Activated T-helper 2 cell treated with anti-CD3 and anti-CD28 coated beads, Interferon-gamma antibody, Interleukin-2, Interleukin-4, amounts not matched to agents 10 μg/mL and 5 μg/mL and 100 μg/mL, durations not matched to agents 14 hours and 24 hours and 36 hours (primary cell): ENCODE results near the gene CD93. TPM values are rescaled to one million over a fixed set of nuclear protein-coding genes. Genes with fewer than 3 reads are reported as not detected.

Source experiments
- DNase-seq: peaks from one replicate; pipeline ENCODE4 v3.0.0; 2021; ENCODE audit warnings: low spot score
- H3K27ac Mint-ChIP-seq: one replicate; pipeline ENCODE4 v1.8.0; 2021; ENCODE audit warnings: mixed read lengths
- H3K27me3 Mint-ChIP-seq: one replicate; pipeline ENCODE4 v1.8.0; 2021; ENCODE audit warnings: low read depth, mixed read lengths
- H3K36me3 Mint-ChIP-seq: one replicate; pipeline ENCODE4 v1.8.0; 2021; ENCODE audit warnings: low read depth, mixed read lengths
- H3K4me1 Mint-ChIP-seq: one replicate; pipeline ENCODE4 v1.8.0; 2021; ENCODE audit warnings: low read depth, mixed read lengths
- H3K4me3 Mint-ChIP-seq: one replicate; pipeline ENCODE4 v1.8.0; 2021; ENCODE audit warnings: low read depth, mild to moderate bottlenecking, moderate library complexity, mixed read lengths
- H3K9me3 Mint-ChIP-seq: one replicate; pipeline ENCODE4 v1.8.0; 2021; ENCODE audit warnings: mixed read lengths
- intact Hi-C: fragments of 100-400 bp; cut with micrococcal nuclease; formaldehyde crosslinking; loops from one replicate; pipeline ENCODE4 v1.15.1; 2023
- total RNA-seq: library from RNA; stranded (reverse); gene quantifications from 2 replicates; pipeline ENCODE4 v1.2.3, GENCODE V29; 2022

CD93 gene
- total RNA-seq, 1 donor from 2014 or later: 1.9 TPM

DNA sequence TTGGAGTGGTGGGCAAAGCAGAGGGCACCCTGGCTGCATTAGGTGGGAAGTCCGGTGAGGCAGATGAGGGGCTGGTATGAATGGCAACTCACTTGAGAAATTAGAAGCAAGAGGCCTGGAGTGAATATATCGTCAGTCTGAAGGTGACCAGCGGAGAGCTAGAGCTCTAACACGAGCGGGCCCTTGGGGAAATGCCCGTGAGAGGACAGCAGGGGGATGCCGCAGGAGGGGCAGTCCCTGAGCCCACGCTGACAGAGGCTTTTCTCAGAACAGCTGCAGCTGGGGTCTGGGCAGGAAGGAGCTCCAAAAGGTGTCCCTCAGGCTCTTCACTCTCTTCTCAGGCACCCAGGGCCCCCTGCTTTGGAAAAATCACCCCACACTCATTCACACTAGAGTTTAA is 32.0 kb upstream of the CD93 start:
- DNase-seq: no peak
- Mint-ChIP-seq H3K9me3 (no peaks in the 10 kb centered on the region), H3K4me3 (no peak overlapping the region), H3K27me3 (peaks cover 10% of the 10 kb centered on the region), H3K27ac (no peak overlapping the region), H3K4me1 (peaks cover 6% of the 10 kb centered on the region), H3K36me3 (no peaks in the 10 kb centered on the region)
- intact Hi-C loops: no loop called here

DNA sequence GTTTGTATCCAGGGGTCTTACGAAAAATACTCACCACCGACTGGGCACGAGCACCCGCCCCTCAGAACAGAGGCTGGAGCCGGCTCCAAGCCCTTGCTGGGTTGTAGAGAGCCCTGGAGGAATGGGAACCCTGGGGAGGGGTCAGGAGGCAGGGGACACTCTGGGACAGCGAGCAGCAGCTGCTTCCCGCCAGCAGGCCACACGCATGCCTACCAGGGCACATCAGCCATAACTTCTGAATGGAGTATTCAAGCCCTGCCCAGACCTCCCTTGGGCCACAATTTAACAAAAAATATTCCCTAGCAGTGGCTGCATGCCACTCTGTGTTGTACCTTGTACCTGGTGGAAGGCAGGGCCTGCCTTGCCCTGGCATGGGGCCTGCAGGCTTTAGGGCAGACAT is 31.6 kb upstream of the CD93 start:
- intact Hi-C loops: no loop called here
- no peak overlapping the region for H3K27ac Mint-ChIP-seq
- peaks cover 6% of the 10 kb centered on the region for H3K4me1 Mint-ChIP-seq
- DNase-seq: no peak
- peaks cover 8% of the 10 kb centered on the region for H3K27me3 Mint-ChIP-seq
- H3K36me3 Mint-ChIP-seq: no peaks in the 10 kb centered on the region
- no peaks in the 10 kb centered on the region for H3K9me3 Mint-ChIP-seq
- H3K4me3 Mint-ChIP-seq: no peak overlapping the region

DNA sequence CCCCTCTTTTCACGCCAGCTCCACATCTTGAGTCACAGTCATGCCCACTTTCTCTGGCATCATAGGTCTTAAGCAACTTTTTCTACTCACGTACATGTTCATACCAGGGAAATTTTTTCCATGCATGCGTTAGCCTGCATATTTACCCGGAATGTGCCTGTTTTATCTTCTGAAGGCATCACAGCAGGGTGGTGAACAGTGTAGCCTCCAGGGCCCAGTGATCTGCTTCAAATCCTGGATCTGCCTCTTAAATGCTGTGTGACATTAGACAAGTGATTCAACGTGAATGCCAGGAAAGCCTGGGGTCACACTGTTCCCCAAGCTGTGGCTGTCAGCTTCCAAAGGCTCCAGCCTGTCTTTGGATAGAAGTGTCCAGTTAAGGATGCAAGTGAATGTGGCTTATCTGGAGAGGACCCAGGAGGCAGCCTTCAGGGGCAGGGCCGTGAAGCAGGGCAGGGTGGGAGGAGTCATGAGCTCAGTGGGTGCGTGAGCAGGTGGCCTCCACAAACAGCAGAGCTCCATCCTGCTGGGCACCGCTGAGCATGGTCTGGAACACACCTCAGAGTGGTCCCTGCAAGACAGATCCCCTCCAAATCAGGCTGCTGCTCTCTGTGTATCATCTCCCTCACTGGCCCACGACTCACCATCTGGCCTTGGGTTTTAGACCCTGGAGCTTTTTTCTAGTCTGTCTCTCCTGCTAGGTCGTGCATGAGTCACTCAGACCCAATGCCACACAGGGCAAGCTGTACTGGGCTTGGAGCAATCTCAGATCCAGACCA is 30.4 kb upstream of the CD93 start:
- intact Hi-C loops: no loop called here
- peaks cover 5% of the 10 kb centered on the region for H3K27me3 Mint-ChIP-seq

DNA sequence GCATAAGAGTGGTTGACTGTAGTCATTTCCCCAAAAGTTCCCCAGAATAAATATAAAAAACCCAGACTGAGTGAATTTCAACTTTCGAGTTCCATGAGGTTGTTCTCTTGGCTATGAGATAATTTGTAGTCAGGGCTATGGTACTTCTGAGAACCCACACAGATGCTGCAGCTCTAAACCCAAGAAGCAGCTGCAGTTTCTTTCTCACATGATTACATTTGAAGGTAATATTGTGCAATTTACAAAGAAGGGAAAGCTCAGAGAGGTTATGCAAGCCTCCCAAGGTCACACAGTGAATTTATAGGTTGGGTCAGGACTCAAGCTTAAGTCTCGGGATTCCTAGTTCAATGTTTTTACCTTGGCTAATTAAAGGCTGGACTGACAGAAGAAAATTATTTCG is 29.7 kb upstream of the CD93 start:
- no peaks in the 10 kb centered on the region for H3K9me3 Mint-ChIP-seq
- no peak overlapping the region for H3K4me3 Mint-ChIP-seq
- H3K36me3 Mint-ChIP-seq: no peaks in the 10 kb centered on the region
- H3K27me3 Mint-ChIP-seq: peaks cover 5% of the 10 kb centered on the region
- H3K4me1 Mint-ChIP-seq: no peaks in the 10 kb centered on the region
- no peak for DNase-seq
- intact Hi-C loops: no loop called here
- no peak overlapping the region for H3K27ac Mint-ChIP-seq

More for the DNA sequence above, 30.4 kb upstream of the CD93 start:
- H3K36me3 Mint-ChIP-seq: no peaks in the 10 kb centered on the region
- no peak overlapping the region for H3K4me3 Mint-ChIP-seq
- no peaks in the 10 kb centered on the region for H3K9me3 Mint-ChIP-seq
- H3K27ac Mint-ChIP-seq: no peak overlapping the region
- H3K4me1 Mint-ChIP-seq: peaks cover 3% of the 10 kb centered on the region
- DNase-seq: no peak

DNA sequence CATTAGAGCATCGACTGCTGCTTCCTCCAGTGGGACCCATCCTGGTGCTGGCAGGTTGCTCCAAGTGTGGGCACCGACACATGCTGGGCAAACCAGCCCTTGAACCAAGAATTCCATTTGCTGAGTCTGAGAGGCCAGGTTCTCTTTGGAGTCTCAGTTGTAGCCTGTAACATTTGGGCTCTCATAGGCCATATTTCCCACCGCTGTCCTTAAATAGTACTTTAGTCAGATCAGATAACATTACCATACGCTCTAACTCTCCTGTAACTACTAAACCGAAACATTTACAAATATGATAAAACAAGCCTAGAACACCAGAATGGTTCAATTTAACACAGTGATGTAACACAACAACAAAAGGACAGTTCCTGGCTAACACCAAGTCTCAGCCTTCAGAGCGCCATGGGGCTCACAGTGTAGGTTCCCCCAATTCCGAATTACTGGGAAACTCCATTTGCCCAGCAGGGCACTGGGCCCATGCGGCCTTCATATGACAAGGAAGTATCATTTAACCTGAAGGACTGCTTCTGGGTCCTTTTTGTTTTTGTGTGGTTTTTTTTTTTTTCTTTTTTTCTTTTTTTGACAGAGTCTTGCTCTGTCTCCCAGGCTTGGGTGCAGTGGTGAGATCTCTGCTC is 28.4 kb upstream of the CD93 start:
- Mint-ChIP-seq H3K4me1 (no peaks in the 10 kb centered on the region), H3K9me3 (no peaks in the 10 kb centered on the region), H3K27ac (no peak overlapping the region), H3K27me3 (peaks cover 2% of the 10 kb centered on the region), H3K4me3 (no peak overlapping the region), H3K36me3 (no peaks in the 10 kb centered on the region)
- DNase-seq: no peak
- intact Hi-C loops: no loop called here

DNA sequence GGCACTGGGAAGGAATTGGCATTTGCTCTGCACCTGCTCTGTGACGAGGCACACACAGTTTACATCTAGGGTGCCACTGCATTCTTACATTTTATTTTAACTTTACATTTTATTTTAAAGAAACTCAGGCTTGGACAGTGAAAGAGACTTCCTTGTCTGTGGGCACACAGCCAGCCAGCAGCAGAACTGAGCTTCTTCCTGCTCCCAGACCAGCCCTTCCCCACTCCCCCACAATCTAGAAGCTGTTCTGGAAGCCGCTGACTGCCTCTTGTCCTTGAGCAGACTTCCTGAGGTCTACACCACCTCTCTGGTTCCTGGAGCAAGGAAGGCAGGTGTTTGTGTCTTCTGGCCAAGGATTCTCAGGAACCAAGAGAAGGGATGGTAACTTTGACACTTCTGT is 27.9 kb upstream of the CD93 start:
- Mint-ChIP-seq H3K27ac (no peak overlapping the region), H3K27me3 (peaks cover 2% of the 10 kb centered on the region), H3K9me3 (no peaks in the 10 kb centered on the region), H3K36me3 (no peaks in the 10 kb centered on the region), H3K4me3 (no peak overlapping the region), H3K4me1 (no peaks in the 10 kb centered on the region)
- DNase-seq: no peak
- intact Hi-C loops: no loop called here

DNA sequence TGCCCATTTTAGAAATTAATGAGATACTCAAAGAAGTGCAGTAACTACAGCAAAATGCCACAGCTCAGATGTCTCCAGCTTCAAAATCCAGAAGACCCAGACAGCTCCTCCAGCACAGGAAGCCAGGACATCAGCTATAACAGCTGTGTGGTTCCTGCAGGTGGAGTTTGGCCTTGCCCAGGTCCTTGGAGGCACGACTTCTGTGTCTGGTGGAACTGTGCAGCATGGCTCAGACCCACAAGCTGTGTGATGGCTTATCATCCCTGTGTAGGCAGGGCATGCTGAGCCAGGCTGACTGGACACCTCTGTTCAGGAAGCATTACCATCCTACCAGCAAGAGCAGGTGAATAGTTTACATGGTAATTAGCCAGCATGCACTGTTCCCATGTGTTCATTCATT is 26.5 kb upstream of the CD93 start:
- H3K27ac Mint-ChIP-seq: no peak overlapping the region
- H3K9me3 Mint-ChIP-seq: no peaks in the 10 kb centered on the region
- H3K4me3 Mint-ChIP-seq: no peak overlapping the region
- intact Hi-C loops: no loop called here
- no peaks in the 10 kb centered on the region for H3K36me3 Mint-ChIP-seq
- peaks cover 2% of the 10 kb centered on the region for H3K27me3 Mint-ChIP-seq
- no peaks in the 10 kb centered on the region for H3K4me1 Mint-ChIP-seq
- DNase-seq: no peak

DNA sequence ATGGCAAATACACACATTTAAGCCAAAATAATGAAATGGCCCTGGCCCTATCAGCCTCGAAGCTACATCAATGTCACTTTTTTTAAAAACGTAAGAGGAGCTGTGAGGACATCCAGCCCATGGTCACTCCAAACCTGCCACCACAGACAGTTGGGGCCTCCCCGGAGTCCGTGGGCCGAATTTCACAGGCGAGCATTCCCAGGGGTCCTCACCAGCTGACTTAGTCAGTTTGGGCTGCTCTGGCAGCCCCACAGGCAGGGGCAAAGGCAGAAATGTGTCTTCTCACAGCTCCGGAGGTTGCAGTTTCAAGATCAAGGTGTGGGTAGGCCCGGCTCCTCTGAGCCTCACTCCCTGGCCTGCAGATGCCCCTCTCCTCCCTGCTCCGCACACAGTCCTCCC is 25.8 kb upstream of the CD93 start:
- no peak overlapping the region for H3K4me3 Mint-ChIP-seq
- DNase-seq: no peak
- no peak overlapping the region for H3K27ac Mint-ChIP-seq
- intact Hi-C loops: no loop called here
- no peaks in the 10 kb centered on the region for H3K4me1 Mint-ChIP-seq
- no peaks in the 10 kb centered on the region for H3K36me3 Mint-ChIP-seq
- peaks cover 2% of the 10 kb centered on the region for H3K27me3 Mint-ChIP-seq
- no peaks in the 10 kb centered on the region for H3K9me3 Mint-ChIP-seq

DNA sequence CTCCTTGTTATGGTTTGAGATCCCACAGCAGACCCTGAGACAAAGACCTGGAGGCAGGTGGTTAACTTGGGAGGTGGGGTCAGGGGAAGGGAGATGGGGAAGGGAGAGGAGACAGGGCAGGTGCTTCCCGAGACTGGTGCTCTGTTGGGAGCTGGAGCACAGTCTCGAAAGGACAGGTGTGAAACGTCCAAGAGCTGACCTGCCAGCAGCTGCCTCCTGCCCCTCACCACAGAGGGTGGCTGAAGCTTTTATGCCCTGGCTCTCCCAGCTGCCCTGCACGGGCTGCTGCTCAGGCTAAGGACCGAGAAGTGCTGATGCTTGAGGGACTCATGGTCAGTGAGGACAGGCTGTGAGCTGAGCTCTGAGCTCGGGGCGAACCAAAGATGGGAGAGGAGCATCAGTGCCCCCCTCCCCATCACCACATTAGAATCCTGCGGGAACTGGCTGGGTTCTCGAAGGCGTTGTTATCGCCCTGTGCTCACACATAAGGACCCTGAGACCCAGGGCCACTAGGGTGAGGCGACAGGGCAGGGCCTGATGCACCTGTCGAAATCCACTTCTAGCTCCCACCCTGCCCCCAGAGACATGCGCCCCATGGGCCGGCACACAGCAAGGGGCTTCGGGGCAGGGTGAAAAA is 25.3 kb upstream of the CD93 start:
- H3K4me1 Mint-ChIP-seq: no peaks in the 10 kb centered on the region
- intact Hi-C loops: no loop called here
- H3K4me3 Mint-ChIP-seq: no peak overlapping the region
- no peaks in the 10 kb centered on the region for H3K9me3 Mint-ChIP-seq
- H3K36me3 Mint-ChIP-seq: no peaks in the 10 kb centered on the region
- peaks cover 3% of the 10 kb centered on the region for H3K27me3 Mint-ChIP-seq
- no peak for DNase-seq
- no peak overlapping the region for H3K27ac Mint-ChIP-seq

DNA sequence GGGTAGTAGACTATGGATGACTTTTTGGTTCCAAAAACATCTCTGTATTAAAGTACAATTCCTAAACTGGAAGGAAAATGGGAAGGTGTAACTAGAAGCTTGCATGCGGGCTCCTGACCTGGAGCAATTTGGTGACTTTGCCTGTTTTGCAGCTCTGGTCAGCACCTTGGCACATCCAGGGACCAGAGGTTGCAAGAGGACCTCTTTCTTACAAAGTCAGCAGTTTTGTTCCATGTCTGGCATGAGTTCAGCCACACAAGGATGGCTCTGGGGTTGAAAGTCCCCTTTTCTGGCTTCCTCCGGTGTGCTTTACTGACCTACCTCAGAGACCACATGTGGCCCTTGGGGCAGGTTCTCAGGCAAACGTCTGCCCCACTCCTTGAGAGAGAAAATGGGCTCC is 22.7 kb upstream of the CD93 start:
- Mint-ChIP-seq H3K9me3 (no peaks in the 10 kb centered on the region), H3K4me3 (no peak overlapping the region)

DNA sequence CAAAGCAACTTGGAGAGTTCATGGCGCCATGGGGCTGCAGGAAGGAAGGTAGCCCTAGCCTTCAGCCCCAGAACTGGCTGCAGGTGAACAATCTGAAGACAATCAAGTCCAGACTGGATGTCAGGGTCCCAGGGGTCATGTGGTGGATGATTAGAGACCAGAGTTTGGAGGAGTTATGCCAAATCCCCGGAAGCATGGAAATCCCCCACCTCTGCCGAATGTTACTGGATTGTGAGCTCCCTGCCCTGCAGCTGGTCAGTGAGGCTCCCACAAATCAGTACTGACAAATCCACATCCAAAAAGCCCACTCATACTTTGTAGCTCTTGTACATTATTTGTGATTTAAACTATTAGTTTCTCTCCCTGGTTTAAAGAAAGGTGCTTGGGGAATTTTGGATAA is 21.3 kb upstream of the CD93 start:
- Mint-ChIP-seq H3K27me3 (peaks cover 3% of the 10 kb centered on the region), H3K4me3 (no peak overlapping the region), H3K27ac (no peak overlapping the region)

More for the DNA sequence above, 22.7 kb upstream of the CD93 start:
- H3K4me1 Mint-ChIP-seq: no peaks in the 10 kb centered on the region
- peaks cover 3% of the 10 kb centered on the region for H3K27me3 Mint-ChIP-seq
- no peak overlapping the region for H3K27ac Mint-ChIP-seq
- intact Hi-C loops: no loop called here
- no peak for DNase-seq
- H3K36me3 Mint-ChIP-seq: no peaks in the 10 kb centered on the region

DNA sequence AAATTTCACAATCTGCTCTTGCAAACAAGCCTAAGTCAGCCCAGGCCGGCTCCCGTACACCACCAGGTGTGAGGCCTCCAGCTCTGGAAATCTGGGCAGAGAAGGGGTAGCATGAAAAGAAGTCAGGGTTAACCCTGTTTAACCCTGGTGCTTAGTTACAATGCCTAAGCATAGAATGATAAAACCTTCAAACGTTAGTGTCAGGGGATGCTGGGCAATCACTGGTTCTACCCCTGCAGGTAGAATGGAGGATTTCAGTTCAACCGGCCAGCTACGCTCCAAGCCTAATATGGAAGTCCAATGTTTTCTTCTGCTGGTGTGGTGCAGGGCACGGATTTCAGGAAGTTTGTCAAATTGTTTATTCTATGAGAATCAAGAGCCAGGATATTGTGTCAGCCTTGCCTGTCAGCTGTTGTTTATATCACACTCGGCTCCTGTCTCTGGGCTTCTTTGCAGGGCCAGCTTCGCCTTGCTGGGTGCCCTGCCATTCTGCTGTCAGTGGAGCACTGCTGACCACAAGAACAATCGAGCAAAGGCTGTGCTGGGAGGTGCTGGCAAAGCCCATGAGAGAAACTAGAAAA is 20.2 kb upstream of the CD93 start:
- no peaks in the 10 kb centered on the region for H3K9me3 Mint-ChIP-seq
- H3K36me3 Mint-ChIP-seq: no peaks in the 10 kb centered on the region
- H3K27ac Mint-ChIP-seq: no peak overlapping the region
- intact Hi-C loops: no loop called here
- no peak for DNase-seq
- no peak overlapping the region for H3K4me3 Mint-ChIP-seq
- no peaks in the 10 kb centered on the region for H3K4me1 Mint-ChIP-seq
- peaks cover 3% of the 10 kb centered on the region for H3K27me3 Mint-ChIP-seq

More for the DNA sequence above, 21.3 kb upstream of the CD93 start:
- no peak for DNase-seq
- H3K36me3 Mint-ChIP-seq: no peaks in the 10 kb centered on the region
- no peaks in the 10 kb centered on the region for H3K4me1 Mint-ChIP-seq
- H3K9me3 Mint-ChIP-seq: no peaks in the 10 kb centered on the region
- intact Hi-C loops: no loop called here

DNA sequence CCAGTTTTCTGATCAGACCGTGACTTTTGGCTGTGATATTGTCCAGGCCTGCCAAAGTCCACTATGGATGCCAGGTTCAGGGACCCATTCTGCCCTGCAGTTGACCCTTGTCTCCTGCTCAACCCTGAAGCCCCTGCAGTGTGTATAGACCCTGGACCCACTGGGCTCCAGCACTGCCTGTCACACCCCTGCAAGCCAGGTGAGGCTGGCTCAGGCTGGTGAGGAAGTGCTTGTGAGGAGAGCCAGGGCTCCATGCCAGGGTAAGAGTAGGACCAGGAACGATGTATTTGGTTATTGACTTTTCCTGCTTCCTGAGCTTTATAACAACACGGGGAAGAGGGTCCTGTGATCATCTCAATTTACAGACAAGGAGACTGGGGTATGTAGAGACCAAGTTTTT is 19.1 kb upstream of the CD93 start:
- peaks cover 2% of the 10 kb centered on the region for H3K27me3 Mint-ChIP-seq
- H3K27ac Mint-ChIP-seq: no peak overlapping the region
- H3K4me1 Mint-ChIP-seq: no peaks in the 10 kb centered on the region
- H3K4me3 Mint-ChIP-seq: no peak overlapping the region
- H3K9me3 Mint-ChIP-seq: no peaks in the 10 kb centered on the region
- DNase-seq: no peak
- H3K36me3 Mint-ChIP-seq: no peaks in the 10 kb centered on the region
- intact Hi-C loops: no loop called here
